ENCODE measurements around the gene DDX41. TPM values are rescaled to one million over a fixed set of nuclear protein-coding genes. Genes with fewer than 3 reads are reported as not detected.

The DDX41 gene
- total and polyA plus RNA-seq, 2 of the 13 experiments (the other 11 are each of a cell fraction or from before 2014, with no cell fraction given) = 62.8 to 105 TPM

GRCh38 chr5:177500685-177501522, 15.9 kb downstream of the DDX41 start (continued):
- no peak for TF ChIP-seq ZBTB49 (CRISPR knock-in tag; IDR thresholded peaks at IDR 0.05; ENCODE audit: borderline replicate concordance)
- TF ChIP-seq HNRNPK (IDR thresholded peaks at IDR 0.05; ENCODE audit: low read depth, low read length, poor library complexity, severe bottlenecking) = no peak
- no peak for TF ChIP-seq CERS6 (CRISPR knock-in tag; IDR thresholded peaks at IDR 0.05)
- TF ChIP-seq POLR2A (IDR thresholded peaks at IDR 0.05; ENCODE audit: insufficient read depth in 1 of 2, low read depth in 2 of 2, low read length in 2 of 2) = no peak
- TF ChIP-seq ATF6 (CRISPR knock-in tag; conservative IDR thresholded peaks at IDR 0.05) = no peak
- no peak for TF ChIP-seq HMG20B (CRISPR knock-in tag; conservative IDR thresholded peaks at IDR 0.05)
- no peak for TF ChIP-seq ZNF761 (CRISPR knock-in tag; conservative IDR thresholded peaks at IDR 0.05)
- no peak for TF ChIP-seq SMAD3 (CRISPR knock-in tag; IDR thresholded peaks at IDR 0.05)
- no peak for TF ChIP-seq NR2F1 (CRISPR knock-in tag; IDR thresholded peaks at IDR 0.05)
- TF ChIP-seq EZH2 (conservative IDR thresholded peaks at IDR 0.05; ENCODE audit: low read depth, low read length) = no peak
- TF ChIP-seq ZBTB39 (CRISPR knock-in tag; IDR thresholded peaks at IDR 0.05) = no peak
- peak; percentile 38 for TF ChIP-seq HNRNPLL (IDR thresholded peaks at IDR 0.05; ENCODE audit: low read depth, low read length, poor library complexity, severe bottlenecking)
- TF ChIP-seq DPF2 (CRISPR knock-in tag; IDR thresholded peaks at IDR 0.05; ENCODE audit: borderline replicate concordance, low read depth) = no peak
- no peak for TF ChIP-seq ATF7-NPFF (CRISPR knock-in tag; IDR thresholded peaks at IDR 0.05; ENCODE audit: low read depth)
- TF ChIP-seq NR1H2 (CRISPR knock-in tag; IDR thresholded peaks at IDR 0.05; ENCODE audit: borderline replicate concordance, low read depth) = no peak
- TF ChIP-seq CCAR2 (optimal IDR thresholded peaks at IDR 0.05; ENCODE audit: low read depth, low read length) = no peak
- no peak for TF ChIP-seq ZNF30 (CRISPR knock-in tag; IDR thresholded peaks at IDR 0.05)
- no peak for TF ChIP-seq SRF (IDR thresholded peaks at IDR 0.05; ENCODE audit: low read depth, low read length)
- no peak for TF ChIP-seq PCBP1 (IDR thresholded peaks at IDR 0.05; ENCODE audit: borderline replicate concordance, low read depth, low read length)
- no peak for TF ChIP-seq ZSCAN20 (CRISPR knock-in tag; IDR thresholded peaks at IDR 0.05; ENCODE audit: borderline replicate concordance)
- TF ChIP-seq MTF2 (CRISPR knock-in tag; IDR thresholded peaks at IDR 0.05; ENCODE audit: borderline replicate concordance) = no peak
- TF ChIP-seq ZNF788 (CRISPR knock-in tag; IDR thresholded peaks at IDR 0.05; ENCODE audit: borderline replicate concordance) = no peak

Data from HepG2 (cell line).